DOHH2 (cell line): ENCODE measurements around the gene S100A16.
"Not testable (repeated sequence)": the region's sequence is repeated elsewhere in the genome, so short reads cannot be mapped to it uniquely, and the experiment has no call there.

Experiments used
- H3F3A ChIP-seq: fragments of 200-600 bp; sonication (generic), shearing (Covaris generic); 2 replicates; pipeline ENCODE4 v1.6.0; 2016; ENCODE audit warnings: antibody characterized with exemption, mild to moderate bottlenecking; ENCODE audit not compliant: control insufficient read depth, insufficient read depth
- H3K27ac ChIP-seq: fragments of 200-600 bp; sonication (generic); 2 replicates; pipeline ENCODE4 v1.5.1; 2014; ENCODE audit warnings: low read depth, mild to moderate bottlenecking, low read length, moderate library complexity
- H3K27me3 ChIP-seq: fragments of 200-600 bp; sonication (generic); 2 replicates; pipeline ENCODE4 v1.6.1; 2014; ENCODE audit warnings: mild to moderate bottlenecking, low read length, mixed read lengths; ENCODE audit not compliant: control insufficient read depth
- H3K36me3 ChIP-seq: fragments of 200-600 bp; sonication (generic); 2 replicates; pipeline ENCODE4 v1.6.1; 2014; ENCODE audit warnings: mild to moderate bottlenecking, low read length, moderate library complexity, mixed read lengths; ENCODE audit not compliant: control insufficient read depth
- H3K4me1 ChIP-seq: fragments of 200-600 bp; sonication (generic); 2 replicates; pipeline ENCODE4 v1.6.1; 2014; ENCODE audit warnings: mild to moderate bottlenecking, low read length, mixed read lengths; ENCODE audit not compliant: control insufficient read depth
- H3K4me2 ChIP-seq: fragments of 200-600 bp; sonication (generic); 2 replicates; pipeline ENCODE4 v1.6.0; 2014; ENCODE audit warnings: mild to moderate bottlenecking, low read length, moderate library complexity
- H3K4me3 ChIP-seq: fragments of 200-600 bp; sonication (generic); 2 replicates; pipeline ENCODE4 v1.5.1; 2014; ENCODE audit warnings: mild to moderate bottlenecking, low read length, mixed read lengths
- H3K79me2 ChIP-seq: fragments of 200-600 bp; sonication (generic); 2 replicates; pipeline ENCODE4 v1.6.1; 2014; ENCODE audit warnings: mild to moderate bottlenecking, low read length, mixed read lengths; ENCODE audit not compliant: control insufficient read depth
- H3K9me2 ChIP-seq: fragments of 200-600 bp; sonication (generic); replicated peaks from 2 replicates; pipeline ENCODE4 v1.6.1; 2014; ENCODE audit warnings: mild to moderate bottlenecking, low read length, mixed read lengths; ENCODE audit not compliant: control insufficient read depth
- H3K9me3 ChIP-seq: fragments of 200-600 bp; sonication (generic); 2 replicates; pipeline ENCODE4 v1.6.1; 2014; ENCODE audit warnings: antibody characterized with exemption, low read length, mixed read lengths; ENCODE audit not compliant: control insufficient read depth, insufficient read depth
- H4K20me1 ChIP-seq: fragments of 200-600 bp; sonication (generic); 2 replicates; pipeline ENCODE4 v1.6.0; 2014; ENCODE audit warnings: low read depth, mild to moderate bottlenecking, antibody characterized with exemption, low read length, moderate library complexity; ENCODE audit not compliant: control insufficient read depth, insufficient read depth
- EZH2phosphoT487 ChIP-seq: fragments of 200-600 bp; sonication (generic); IDR thresholded peaks from 2 replicates; pipeline ENCODE4 v1.6.1; 2017; ENCODE audit warnings: borderline replicate concordance, mild to moderate bottlenecking, antibody characterized with exemption, low read length, moderate library complexity, mixed read lengths
- TF ChIP-seq, protein P1 (sequence below): fragments of 200-600 bp; sonication (generic); IDR thresholded peaks from one replicate; pipeline ENCODE4 v1.5.1; 2014; ENCODE audit warnings: antibody characterized with exemption, mild to moderate bottlenecking, low read depth, low read length; ENCODE audit not compliant: poor library complexity, severe bottlenecking

S100A16 gene

DNA sequence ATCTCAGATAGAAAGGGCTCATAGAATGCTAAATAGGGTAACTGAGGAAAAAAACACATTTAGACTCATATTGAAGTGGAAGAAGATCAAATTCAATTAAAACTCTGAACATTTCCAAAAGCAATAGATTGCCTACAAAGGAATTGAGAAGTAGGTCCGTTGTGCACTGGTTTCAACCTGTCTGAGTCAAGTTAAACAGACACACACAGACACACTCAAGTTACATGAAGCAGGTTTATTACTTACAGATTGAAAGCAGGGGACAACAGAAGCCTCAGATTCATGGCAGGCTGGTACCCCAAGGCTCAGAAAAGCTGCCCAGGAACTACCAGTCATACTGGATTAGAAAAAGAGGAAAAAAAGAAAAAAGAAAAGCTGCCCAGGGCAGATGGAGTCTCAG is 26.6 kb downstream of the S100A16 start:
- no peaks in the 10 kb centered on the region for H3K9me2 ChIP-seq
- no peaks in the 10 kb centered on the region for H3K36me3 ChIP-seq
- H3K79me2 ChIP-seq: no peaks in the 10 kb centered on the region
- H3K9me3 ChIP-seq: no peaks in the 10 kb centered on the region
- no peak overlapping the region for H3K4me3 ChIP-seq
- H3F3A ChIP-seq: no peaks in the 10 kb centered on the region
- H3K4me2 ChIP-seq: no peak overlapping the region
- H4K20me1 ChIP-seq: no peaks in the 10 kb centered on the region
- no peak for TF ChIP-seq EZH2phosphoT487
- TF ChIP-seq, protein P1, sequence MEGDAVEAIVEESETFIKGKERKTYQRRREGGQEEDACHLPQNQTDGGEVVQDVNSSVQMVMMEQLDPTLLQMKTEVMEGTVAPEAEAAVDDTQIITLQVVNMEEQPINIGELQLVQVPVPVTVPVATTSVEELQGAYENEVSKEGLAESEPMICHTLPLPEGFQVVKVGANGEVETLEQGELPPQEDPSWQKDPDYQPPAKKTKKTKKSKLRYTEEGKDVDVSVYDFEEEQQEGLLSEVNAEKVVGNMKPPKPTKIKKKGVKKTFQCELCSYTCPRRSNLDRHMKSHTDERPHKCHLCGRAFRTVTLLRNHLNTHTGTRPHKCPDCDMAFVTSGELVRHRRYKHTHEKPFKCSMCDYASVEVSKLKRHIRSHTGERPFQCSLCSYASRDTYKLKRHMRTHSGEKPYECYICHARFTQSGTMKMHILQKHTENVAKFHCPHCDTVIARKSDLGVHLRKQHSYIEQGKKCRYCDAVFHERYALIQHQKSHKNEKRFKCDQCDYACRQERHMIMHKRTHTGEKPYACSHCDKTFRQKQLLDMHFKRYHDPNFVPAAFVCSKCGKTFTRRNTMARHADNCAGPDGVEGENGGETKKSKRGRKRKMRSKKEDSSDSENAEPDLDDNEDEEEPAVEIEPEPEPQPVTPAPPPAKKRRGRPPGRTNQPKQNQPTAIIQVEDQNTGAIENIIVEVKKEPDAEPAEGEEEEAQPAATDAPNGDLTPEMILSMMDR: no peak
- no peak overlapping the region for H3K27ac ChIP-seq
- no peaks in the 10 kb centered on the region; the same call in none of the 2 replicates for H3K27me3 ChIP-seq
- H3K4me1 ChIP-seq: peaks cover 6% of the 10 kb centered on the region

DNA sequence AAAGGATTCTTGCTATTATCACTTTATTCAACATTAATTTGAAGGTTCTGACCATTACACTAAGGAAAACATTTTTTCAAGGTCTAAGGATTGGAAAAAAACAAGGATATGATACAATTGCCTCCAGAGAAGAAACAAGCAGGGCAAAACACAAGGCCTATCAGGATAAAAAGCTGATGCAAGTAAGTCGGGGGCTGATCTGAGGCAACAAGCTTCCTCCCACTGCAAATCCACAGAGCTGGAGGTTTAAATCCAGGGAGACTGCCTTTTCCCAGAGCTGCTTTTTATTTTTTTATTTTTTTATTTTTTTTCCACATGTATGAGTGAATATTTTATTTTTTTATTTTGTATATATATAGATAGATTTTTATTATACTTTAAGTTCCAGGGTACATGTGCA is 27.9 kb downstream of the S100A16 start:
- Histone ChIP-seq H4K20me1 (no peaks in the 10 kb centered on the region), H3K4me3 (no peak overlapping the region), H3K9me2 (no peaks in the 10 kb centered on the region), H3K4me1 (peaks cover 6% of the 10 kb centered on the region), H3F3A (no peaks in the 10 kb centered on the region), H3K36me3 (no peaks in the 10 kb centered on the region), H3K9me3 (no peaks in the 10 kb centered on the region), H3K4me2 (no peak overlapping the region), H3K79me2 (no peaks in the 10 kb centered on the region), H3K27ac (no peak overlapping the region), H3K27me3 (no peaks in the 10 kb centered on the region; the same call in none of the 2 replicates)
- TF ChIP-seq, protein P1: no peak
- TF ChIP-seq EZH2phosphoT487: no peak

DNA sequence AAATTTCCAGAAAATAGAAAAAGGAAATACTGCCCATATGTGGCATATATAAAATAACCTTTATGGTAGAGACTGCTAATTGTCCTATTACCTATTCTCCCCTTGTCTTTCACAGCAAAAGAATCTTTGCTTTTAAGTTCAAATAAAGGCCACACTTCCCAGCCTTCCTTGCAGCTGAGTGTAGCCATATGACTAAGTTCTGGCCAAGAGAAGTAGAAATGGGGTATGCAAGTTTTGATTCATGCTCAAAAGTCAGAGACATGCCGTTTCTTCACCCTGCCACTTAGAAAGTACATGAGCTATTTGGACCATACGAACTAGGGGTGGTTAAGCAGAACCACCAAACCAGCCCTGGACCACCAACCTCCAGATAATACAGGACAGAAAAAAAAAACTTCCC is 29.0 kb downstream of the S100A16 start:
- Histone ChIP-seq H3F3A (no peaks in the 10 kb centered on the region), H3K9me2 (no peaks in the 10 kb centered on the region), H4K20me1 (no peaks in the 10 kb centered on the region), H3K36me3 (no peaks in the 10 kb centered on the region), H3K9me3 (no peaks in the 10 kb centered on the region), H3K27ac (no peak overlapping the region), H3K4me3 (no peak overlapping the region), H3K4me2 (no peak overlapping the region), H3K79me2 (no peaks in the 10 kb centered on the region), H3K4me1 (peaks cover 6% of the 10 kb centered on the region), H3K27me3 (peaks cover 5% of the 10 kb centered on the region)
- TF ChIP-seq, protein P1: no peak
- no peak for TF ChIP-seq EZH2phosphoT487

DNA sequence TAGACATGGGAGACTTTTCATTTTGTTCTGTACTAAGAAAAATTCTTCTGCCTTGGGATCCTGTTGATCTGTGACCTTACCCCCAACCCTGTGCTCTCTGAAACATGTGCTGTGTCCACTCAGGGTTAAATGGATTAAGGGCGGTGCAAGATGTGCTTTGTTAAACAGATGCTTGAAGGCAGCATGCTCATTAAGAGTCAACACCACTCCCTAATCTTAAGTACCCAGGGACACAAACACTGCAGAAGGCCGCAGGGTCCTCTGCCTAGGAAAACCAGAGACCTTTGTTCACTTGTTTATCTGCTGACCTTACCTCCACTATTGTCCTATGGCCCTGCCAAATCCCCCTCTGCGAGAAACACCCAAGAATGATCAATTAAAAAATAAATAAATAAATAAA is 29.4 kb downstream of the S100A16 start:
- not testable (repeated sequence) for H3K27me3 ChIP-seq, H4K20me1 ChIP-seq, H3K27ac ChIP-seq, H3K4me2 ChIP-seq, H3K36me3 ChIP-seq, H3K9me2 ChIP-seq, H3K9me3 ChIP-seq, H3F3A ChIP-seq, H3K79me2 ChIP-seq, H3K4me3 ChIP-seq, H3K4me1 ChIP-seq

DNA sequence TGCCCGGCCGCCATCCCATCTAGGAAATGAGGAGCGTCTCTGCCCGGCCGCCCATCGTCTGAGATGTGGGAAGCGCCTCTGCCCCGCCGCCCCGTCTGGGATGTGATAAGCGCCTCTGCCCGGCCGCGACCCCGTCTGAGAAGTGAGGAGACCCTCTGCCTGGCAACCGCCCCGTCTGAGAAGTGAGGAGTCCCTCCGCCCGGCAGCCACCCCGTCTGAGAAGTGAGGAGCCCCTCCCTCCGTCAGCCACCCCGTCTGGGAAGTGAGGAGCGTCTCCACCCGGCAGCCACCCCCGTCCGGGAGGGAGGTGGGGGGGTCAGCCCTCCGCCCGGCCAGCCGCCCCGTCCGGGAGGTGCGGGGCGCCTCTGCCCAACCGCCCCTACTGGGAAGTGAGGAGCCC is 30.1 kb downstream of the S100A16 start:
- not testable (repeated sequence) for H3F3A ChIP-seq, H3K36me3 ChIP-seq, H3K9me2 ChIP-seq, H4K20me1 ChIP-seq, H3K79me2 ChIP-seq, H3K4me2 ChIP-seq, H3K4me3 ChIP-seq, H3K9me3 ChIP-seq, H3K4me1 ChIP-seq, H3K27ac ChIP-seq
- peaks cover 16% of the 10 kb centered on the region for H3K27me3 ChIP-seq
